HEK293T (cell line): ENCODE data around the gene KRTAP1-4.

Experiments used
- ARNT ChIP-seq: fragments of 450-650 bp; IDR thresholded peaks from 2 replicates; pipeline ENCODE4 v1.6.1; 2017; ENCODE audit warnings: mild to moderate bottlenecking
- BHLHE40 ChIP-seq: fragments of 450-650 bp; IDR thresholded peaks from 2 replicates; pipeline ENCODE4 v1.6.1; 2016; ENCODE audit warnings: mild to moderate bottlenecking, moderate library complexity, borderline replicate concordance
- CTBP1 ChIP-seq: fragments of 450-650 bp; IDR thresholded peaks from 2 replicates; pipeline ENCODE4 v1.6.1; 2016; ENCODE audit warnings: borderline replicate concordance
- ELF4 ChIP-seq: fragments of 450-650 bp; IDR thresholded peaks from 2 replicates; pipeline ENCODE4 v1.6.1; 2017; ENCODE audit warnings: antibody characterized with exemption
- FOXA1 ChIP-seq: fragments of 450-650 bp; IDR thresholded peaks from 2 replicates; pipeline ENCODE4 v1.6.1; 2016; ENCODE audit warnings: mild to moderate bottlenecking
- FOXM1 ChIP-seq: fragments of 450-650 bp; IDR thresholded peaks from 2 replicates; pipeline ENCODE4 v1.6.1; 2017; ENCODE audit warnings: mild to moderate bottlenecking, borderline replicate concordance
- HDGF ChIP-seq: fragments of 450-650 bp; IDR thresholded peaks from 2 replicates; pipeline ENCODE4 v1.6.1; 2017; ENCODE audit warnings: antibody characterized with exemption, borderline replicate concordance
- LEF1 ChIP-seq: fragments of 450-650 bp; IDR thresholded peaks from 2 replicates; pipeline ENCODE4 v1.6.1; 2017; ENCODE audit warnings: mild to moderate bottlenecking, borderline replicate concordance
- NFRKB ChIP-seq: fragments of 450-650 bp; IDR thresholded peaks from 2 replicates; pipeline ENCODE4 v1.6.1; 2016; ENCODE audit warnings: mild to moderate bottlenecking, moderate library complexity
- SP1 ChIP-seq: fragments of 450-650 bp; IDR thresholded peaks from 2 replicates; pipeline ENCODE4 v1.6.1; 2017
- SUZ12 ChIP-seq: fragments of 450-650 bp; IDR thresholded peaks from 2 replicates; pipeline ENCODE4 v1.6.1; 2016; ENCODE audit warnings: mild to moderate bottlenecking
- TARDBP ChIP-seq: fragments of 450-650 bp; IDR thresholded peaks from 2 replicates; pipeline ENCODE4 v1.6.1; 2016
- ZNF384 ChIP-seq: fragments of 450-650 bp; IDR thresholded peaks from 2 replicates; pipeline ENCODE4 v1.6.1; 2016
- TF ChIP-seq, protein P1 (sequence below): fragments of 450-650 bp; IDR thresholded peaks from 2 replicates; pipeline ENCODE4 v1.6.1; 2016

DNA sequence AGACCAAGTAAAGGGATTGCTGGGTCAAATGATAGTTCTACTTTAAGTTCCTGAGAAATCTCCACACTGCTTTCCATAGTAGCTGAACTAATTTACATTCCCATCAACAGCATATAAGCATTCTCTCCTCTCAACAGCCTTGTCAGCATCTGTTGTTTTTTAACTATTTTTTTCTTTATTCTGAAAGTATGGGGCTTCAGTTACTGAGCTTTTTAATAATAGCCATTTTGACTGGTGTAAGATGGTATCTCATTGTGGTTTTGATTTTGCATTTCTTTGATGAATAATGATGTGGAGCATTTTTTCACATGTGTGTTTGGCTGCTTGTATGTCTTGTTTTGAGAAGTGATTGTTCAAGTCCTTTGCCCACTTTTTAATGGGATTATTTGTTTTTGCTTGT is 22.6 kb upstream of the KRTAP1-4 start:
- TF ChIP-seq SUZ12 (no peak), LEF1 (no peak), BHLHE40 (no peak), ARNT (no peak), NFRKB (no peak), HDGF (no peak), ZNF384 (no peak), FOXM1 (no peak), FOXA1 (no peak), SP1 (no peak), TARDBP (no peak), ELF4 (no peak), CTBP1 (no peak)
- TF ChIP-seq, protein P1, sequence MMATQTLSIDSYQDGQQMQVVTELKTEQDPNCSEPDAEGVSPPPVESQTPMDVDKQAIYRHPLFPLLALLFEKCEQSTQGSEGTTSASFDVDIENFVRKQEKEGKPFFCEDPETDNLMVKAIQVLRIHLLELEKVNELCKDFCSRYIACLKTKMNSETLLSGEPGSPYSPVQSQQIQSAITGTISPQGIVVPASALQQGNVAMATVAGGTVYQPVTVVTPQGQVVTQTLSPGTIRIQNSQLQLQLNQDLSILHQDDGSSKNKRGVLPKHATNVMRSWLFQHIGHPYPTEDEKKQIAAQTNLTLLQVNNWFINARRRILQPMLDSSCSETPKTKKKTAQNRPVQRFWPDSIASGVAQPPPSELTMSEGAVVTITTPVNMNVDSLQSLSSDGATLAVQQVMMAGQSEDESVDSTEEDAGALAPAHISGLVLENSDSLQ = no peak
